ENCODE results near the gene NOL4L. TPM values are rescaled to one million over a fixed set of nuclear protein-coding genes. Genes with fewer than 3 reads are reported as not detected.

Gene NOL4L
- total RNA-seq, 4 donors from 2014 or later, result 45.6 to 105 (median 85.9) TPM

GRCh38 chr20:32544893-32545840 is 40.0 kb downstream of the NOL4L start:
- intact Hi-C loops (cut with DNase I; ENCODE audit: low total_unique reads) (no loop called here), in situ Hi-C loops (cut with MboI; ENCODE audit: low pct_ligation_motif_present in 1 of 4, low pct_unique_long_range_greater_than_20kb in 1 of 4, low sequenced_read_pairs in 3 of 4) (no loop called here)
- Histone ChIP-seq H3K9me3 (no peaks in the 10 kb centered on the region), H3K4me1 (no peaks in the 10 kb centered on the region), H3K36me3 (no peaks in the 10 kb centered on the region), H3K27ac (no peak overlapping the region), H3K4me3 (no peak overlapping the region), H3K27me3 (no peaks in the 10 kb centered on the region)
- no peak for TF ChIP-seq POLR2AphosphoS5 (IDR thresholded peaks at IDR 0.05)
- no peak for TF ChIP-seq EP300 (IDR thresholded peaks at IDR 0.05; ENCODE audit: low read depth)
- no peak for TF ChIP-seq POLR2A (IDR thresholded peaks at IDR 0.05)
- no peak for TF ChIP-seq CTCF (IDR thresholded peaks at IDR 0.05)
- WGBS, 2 donors (ENCODE audit: low coverage in 1 of 2), result 83 to 96% methylated on average over 4 to 13 of the region's 13 CpGs
- DNase-seq, result no peak

GRCh38 chr20:32544260-32544722 is 40.8 kb downstream of the NOL4L start:
- in situ Hi-C loops (cut with MboI; ENCODE audit: low pct_ligation_motif_present in 1 of 4, low pct_unique_long_range_greater_than_20kb in 1 of 4, low sequenced_read_pairs in 3 of 4), result no loop called here
- TF ChIP-seq EP300 (IDR thresholded peaks at IDR 0.05; ENCODE audit: low read depth) (no peak), CTCF (IDR thresholded peaks at IDR 0.05) (no peak), POLR2A (IDR thresholded peaks at IDR 0.05) (no peak), POLR2AphosphoS5 (IDR thresholded peaks at IDR 0.05) (no peak)
- H3K27ac ChIP-seq, result no peak overlapping the region
- no peak for DNase-seq
- no peaks in the 10 kb centered on the region for H3K9me3 ChIP-seq
- intact Hi-C loops (cut with DNase I; ENCODE audit: low total_unique reads), result no loop called here
- H3K36me3 ChIP-seq, result no peaks in the 10 kb centered on the region
- no peaks in the 10 kb centered on the region for H3K27me3 ChIP-seq
- WGBS, 2 donors (ENCODE audit: low coverage in 1 of 2), result 60 to 87% methylated on average over 1 to 5 of the region's 5 CpGs
- H3K4me3 ChIP-seq, result no peak overlapping the region
- H3K4me1 ChIP-seq, result peaks cover 0 to 8% (median 3%) of the 10 kb centered on the region in 4 donors

- in situ Hi-C loops (cut with MboI; ENCODE audit: low pct_ligation_motif_present in 1 of 4, low pct_unique_long_range_greater_than_20kb in 1 of 4, low sequenced_read_pairs in 3 of 4), result no loop called here
- intact Hi-C loops (cut with DNase I; ENCODE audit: low total_unique reads), result no loop called here
- H3K4me3 ChIP-seq, result no peak overlapping the region
These were observed 41.4 kb downstream of the NOL4L start for GRCh38 chr20:32543570-32544259.

More at GRCh38 chr20:32543570-32544259, 41.4 kb downstream of the NOL4L start:
- Histone ChIP-seq H3K36me3 (no peaks in the 10 kb centered on the region), H3K27me3 (no peaks in the 10 kb centered on the region), H3K4me1 (peaks cover 0 to 14% (median 8%) of the 10 kb centered on the region in 4 donors), H3K27ac (no peak overlapping the region), H3K9me3 (no peaks in the 10 kb centered on the region)
- DNase-seq, result no peak
- TF ChIP-seq EP300 (IDR thresholded peaks at IDR 0.05; ENCODE audit: low read depth), result no peak
- TF ChIP-seq CTCF (IDR thresholded peaks at IDR 0.05), result no peak
- no peak for TF ChIP-seq POLR2AphosphoS5 (IDR thresholded peaks at IDR 0.05)
- no peak for TF ChIP-seq POLR2A (IDR thresholded peaks at IDR 0.05)
- 80 to 91% methylated on average over 3 to 15 of the region's 15 CpGs for WGBS, 2 donors (ENCODE audit: low coverage in 1 of 2)
